Effector memory CD4-positive, alpha-beta T cell (primary cell): Measurements from ENCODE around the gene MMP26.
"Not testable (repeated sequence)": the region's sequence is repeated elsewhere in the genome, so short reads cannot be mapped to it uniquely, and the experiment has no call there.

ENCODE experiments used
- DNase-seq, 3 donors: peaks; one replicate each; pipeline ENCODE4 v3.0.0-alpha.2; 2020
- H3K27ac ChIP-seq: 2 replicates; pipeline ENCODE4 v1.7.0; 2013; ENCODE audit warnings: mild to moderate bottlenecking, low read length, moderate library complexity; ENCODE audit not compliant: insufficient read depth, poor library complexity, severe bottlenecking
- H3K27me3 ChIP-seq: replicated peaks from 2 replicates; pipeline ENCODE4 v1.7.0; 2013; ENCODE audit warnings: mild to moderate bottlenecking, low read length; ENCODE audit not compliant: insufficient read depth, control insufficient read depth, poor library complexity, severe bottlenecking
- H3K36me3 ChIP-seq: 2 replicates; pipeline ENCODE4 v1.7.0; 2013; ENCODE audit warnings: mild to moderate bottlenecking, low read length, moderate library complexity; ENCODE audit not compliant: control insufficient read depth, insufficient read depth
- H3K4me1 ChIP-seq: 2 replicates; pipeline ENCODE4 v1.7.0; 2013; ENCODE audit warnings: low read length, mild to moderate bottlenecking; ENCODE audit not compliant: control insufficient read depth, insufficient read depth, poor library complexity, severe bottlenecking
- H3K4me3 ChIP-seq: 2 replicates; pipeline ENCODE4 v1.7.0; 2013; ENCODE audit warnings: low read length, low read depth, mild to moderate bottlenecking; ENCODE audit not compliant: insufficient read depth, poor library complexity, severe bottlenecking
- H3K9me3 ChIP-seq: 2 replicates; pipeline ENCODE4 v1.7.0; 2013; ENCODE audit warnings: mild to moderate bottlenecking, low read length, moderate library complexity; ENCODE audit not compliant: control insufficient read depth

The MMP26 gene

DNA sequence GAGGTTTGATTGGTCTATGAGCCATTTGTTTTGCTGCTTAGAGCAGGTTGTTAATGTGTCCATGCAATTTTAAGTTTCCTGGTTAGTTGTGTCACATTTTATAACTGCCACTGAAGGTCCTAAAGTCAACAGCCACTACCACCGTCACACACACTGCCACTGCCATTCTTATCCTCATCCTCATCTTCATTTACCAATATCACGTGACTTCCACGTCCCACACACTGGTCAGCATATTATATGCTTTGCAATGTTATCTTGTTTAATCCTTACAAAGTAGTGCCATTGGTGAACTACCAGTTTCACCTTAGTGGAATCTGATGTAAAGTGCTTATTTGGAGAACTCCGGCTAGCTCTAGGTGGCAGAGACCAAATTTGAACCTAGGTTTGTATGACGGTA, 9.7 kb downstream of the MMP26 start:
- Histone ChIP-seq H3K4me3 (no peak overlapping the region), H3K36me3 (no peaks in the 10 kb centered on the region), H3K9me3 (no peaks in the 10 kb centered on the region), H3K27me3 (peaks cover 4% of the 10 kb centered on the region), H3K4me1 (no peaks in the 10 kb centered on the region), H3K27ac (no peak overlapping the region)
- no peak for DNase-seq

DNA sequence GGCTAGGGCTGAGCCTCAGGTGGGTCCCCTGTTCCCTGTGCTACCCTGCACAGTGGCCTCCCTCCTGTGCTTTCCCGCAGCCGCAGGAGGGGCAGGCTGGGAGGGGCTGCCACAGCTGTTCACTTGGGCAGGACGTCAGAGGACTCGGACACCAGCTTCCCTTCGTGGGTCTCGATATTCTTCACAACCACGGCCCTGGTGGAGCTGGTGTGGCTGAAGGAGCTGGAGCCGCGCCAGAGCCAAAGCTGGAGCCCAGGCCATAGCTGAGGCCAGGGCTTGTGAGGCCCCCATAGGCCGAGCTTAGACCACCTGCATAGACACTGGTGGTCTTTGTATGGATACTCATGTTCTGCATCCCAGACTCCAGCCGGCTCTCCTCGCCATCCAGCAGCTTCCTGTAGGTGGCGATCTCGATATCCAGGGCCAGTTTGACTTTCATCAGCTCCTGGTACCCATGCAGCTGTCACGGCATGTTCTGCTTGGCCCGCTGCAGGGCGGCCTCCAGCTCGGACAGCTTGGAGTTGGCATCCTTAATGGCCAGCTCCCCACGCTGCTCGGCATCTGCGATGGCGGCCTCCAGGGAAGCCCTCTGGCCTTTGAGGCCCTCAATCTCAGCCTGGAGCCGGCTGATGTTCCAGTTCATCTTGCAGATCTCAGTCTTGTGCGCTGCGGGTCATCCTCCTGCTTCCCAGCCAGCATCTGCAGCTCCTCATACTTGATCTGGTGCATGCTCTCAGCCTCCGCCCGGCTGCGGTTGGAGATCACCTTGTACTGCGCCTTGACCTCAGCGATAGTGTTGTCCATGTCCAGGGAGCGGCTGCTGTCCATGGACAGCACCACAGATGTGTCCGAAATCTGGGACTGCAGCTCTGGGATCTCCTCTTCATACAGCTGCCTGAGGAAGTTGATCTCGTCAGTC, 18.3 kb downstream of the MMP26 start:
- H3K4me1 ChIP-seq, H3K27me3 ChIP-seq: not testable (repeated sequence)

DNA sequence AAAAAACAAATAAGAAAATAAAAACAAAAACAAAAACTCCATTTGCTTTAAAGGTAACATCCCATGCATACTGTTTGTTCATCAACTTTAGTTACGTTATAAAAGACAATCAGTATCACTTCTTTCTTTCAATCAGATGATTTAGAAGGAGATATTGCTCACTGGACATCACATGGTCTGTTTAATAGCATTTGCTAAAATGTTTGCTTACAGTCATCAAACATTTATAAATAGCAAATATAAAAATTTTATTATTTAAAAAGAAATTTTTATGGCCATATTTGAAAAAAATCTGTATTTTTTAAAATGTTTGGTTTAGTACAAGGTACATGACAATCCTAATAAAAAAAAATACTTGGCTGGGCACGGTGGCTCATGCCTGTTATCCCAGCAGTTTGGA, 22.6 kb downstream of the MMP26 start:
- H3K4me1 ChIP-seq: no peaks in the 10 kb centered on the region
- H3K27ac ChIP-seq: no peak overlapping the region
- H3K4me3 ChIP-seq: no peak overlapping the region
- H3K36me3 ChIP-seq: no peaks in the 10 kb centered on the region
- H3K27me3 ChIP-seq: no peaks in the 10 kb centered on the region
- DNase-seq: no peak
- H3K9me3 ChIP-seq: no peaks in the 10 kb centered on the region

More for the DNA sequence above, 18.3 kb downstream of the MMP26 start:
- H3K27ac ChIP-seq, DNase-seq, H3K9me3 ChIP-seq, H3K36me3 ChIP-seq, H3K4me3 ChIP-seq: not testable (repeated sequence)

DNA sequence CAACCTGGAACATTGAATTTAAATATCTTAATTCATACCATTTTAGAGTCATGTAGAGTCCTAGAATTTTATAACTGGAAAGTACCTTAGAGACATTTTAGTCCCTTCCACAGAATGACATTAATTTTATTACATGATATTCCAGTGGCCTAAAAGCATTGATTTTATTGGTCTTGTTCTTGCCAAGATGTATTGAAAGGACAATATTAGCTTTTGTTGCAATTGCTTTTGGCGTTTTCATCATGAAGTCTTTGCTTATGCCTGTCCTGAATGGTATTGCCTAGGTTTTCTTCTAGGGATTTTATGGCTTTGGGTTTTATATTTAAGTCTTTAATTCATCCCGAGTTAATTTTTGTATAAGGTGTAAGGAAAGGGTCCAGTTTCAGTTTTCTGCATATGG, 36.2 kb downstream of the MMP26 start:
- DNase-seq: no peak
- Histone ChIP-seq H3K36me3 (no peaks in the 10 kb centered on the region), H3K27ac (no peak overlapping the region), H3K27me3 (no peaks in the 10 kb centered on the region), H3K4me1 (no peaks in the 10 kb centered on the region), H3K9me3 (no peaks in the 10 kb centered on the region), H3K4me3 (no peak overlapping the region)

DNA sequence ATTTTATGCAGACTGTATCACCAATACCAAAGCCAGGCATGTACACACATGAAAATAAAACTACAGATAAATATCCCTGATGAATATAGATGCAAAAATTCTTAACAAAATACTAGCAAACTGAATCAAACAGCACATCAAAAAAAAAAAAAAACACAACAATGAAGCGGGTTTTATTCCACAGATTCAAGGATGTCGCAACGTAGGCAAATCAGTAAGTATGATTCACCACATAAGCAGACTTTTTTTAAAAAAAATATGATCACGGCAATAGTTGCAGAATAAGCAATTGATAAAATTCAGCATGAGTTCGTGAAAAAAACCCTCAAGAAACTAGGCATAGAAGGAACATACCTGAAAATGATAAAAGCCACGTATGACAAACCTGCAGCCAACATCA, 43.9 kb downstream of the MMP26 start:
- no peak for DNase-seq
- Histone ChIP-seq H3K4me1 (no peaks in the 10 kb centered on the region), H3K4me3 (no peak overlapping the region), H3K27me3 (no peaks in the 10 kb centered on the region), H3K36me3 (no peaks in the 10 kb centered on the region), H3K27ac (no peak overlapping the region), H3K9me3 (no peaks in the 10 kb centered on the region)

DNA sequence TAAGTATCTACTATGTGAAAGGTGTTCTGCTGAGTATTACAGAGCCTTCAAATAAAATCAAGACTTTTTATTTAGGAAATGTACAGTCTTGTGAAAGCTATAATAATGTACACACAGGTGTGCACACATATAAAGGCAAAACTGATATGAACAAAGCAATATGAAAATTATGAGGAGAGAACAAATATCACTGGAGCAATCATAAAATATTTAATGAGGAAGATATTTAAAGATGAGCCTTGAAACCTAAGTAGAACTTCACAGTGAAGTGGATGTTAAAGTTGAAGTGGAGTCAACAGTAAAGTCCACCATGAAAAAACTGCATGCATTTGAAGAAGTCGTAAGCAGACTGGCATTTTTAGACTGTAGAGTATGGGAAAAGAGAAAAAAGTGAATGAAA, 46.6 kb downstream of the MMP26 start:
- no peak for DNase-seq
- no peak overlapping the region for H3K4me3 ChIP-seq
- no peaks in the 10 kb centered on the region for H3K9me3 ChIP-seq
- no peak overlapping the region for H3K27ac ChIP-seq
- H3K4me1 ChIP-seq: no peaks in the 10 kb centered on the region
- no peaks in the 10 kb centered on the region for H3K27me3 ChIP-seq
- H3K36me3 ChIP-seq: no peaks in the 10 kb centered on the region
